Neural progenitor cell (in vitro differentiated cells): Measurements from ENCODE around the gene NOS3. TPM values are rescaled to one million over a fixed set of nuclear protein-coding genes. Genes with fewer than 3 reads are reported as not detected.

Source experiments
- DNase-seq: peaks from one replicate; pipeline ENCODE4 v3.0.0-alpha.2; 2016; ENCODE audit warnings: low spot score
- H2AFZ ChIP-seq: fragments of 200-600 bp; sonication (generic); replicated peaks from 2 replicates; pipeline ENCODE4 v1.6.1; 2016; ENCODE audit warnings: antibody characterized with exemption
- H3F3A ChIP-seq: fragments of 200-600 bp; sonication (generic); 2 replicates; pipeline ENCODE4 v1.6.1; 2016; ENCODE audit warnings: antibody characterized with exemption, low read depth
- H3K27ac ChIP-seq: fragments of 200-600 bp; sonication (generic); 2 replicates; pipeline ENCODE4 v1.5.1; 2016; ENCODE audit warnings: mild to moderate bottlenecking
- H3K27me3 ChIP-seq: fragments of 200-600 bp; sonication (generic); 2 replicates; pipeline ENCODE4 v1.6.1; 2016; ENCODE audit warnings: mild to moderate bottlenecking, moderate library complexity
- H3K36me3 ChIP-seq: fragments of 200-600 bp; sonication (generic); 2 replicates; pipeline ENCODE4 v1.5.1; 2016
- H3K4me1 ChIP-seq: fragments of 200-600 bp; sonication (generic); 2 replicates; pipeline ENCODE4 v1.6.1; 2016; ENCODE audit warnings: mixed run types
- H3K4me2 ChIP-seq: fragments of 200-600 bp; sonication (generic); 2 replicates; pipeline ENCODE4 v1.6.1; 2016
- H3K4me3 ChIP-seq: fragments of 200-600 bp; sonication (generic); 2 replicates; pipeline ENCODE4 v1.5.1; 2016
- H3K79me2 ChIP-seq: fragments of 200-600 bp; sonication (generic); 2 replicates; pipeline ENCODE4 v1.6.1; 2016; ENCODE audit warnings: low read depth
- H3K9ac ChIP-seq: fragments of 200-600 bp; sonication (generic); 2 replicates; pipeline ENCODE4 v1.6.1; 2016
- H3K9me3 ChIP-seq: fragments of 200-600 bp; sonication (generic); 2 replicates; pipeline ENCODE4 v1.5.1; 2016; ENCODE audit warnings: low read depth
- H4K20me1 ChIP-seq: fragments of 200-600 bp; sonication (generic); 2 replicates; pipeline ENCODE4 v1.6.1; 2016; ENCODE audit warnings: low read depth
- H3K27ac Mint-ChIP-seq: 3 replicates; pipeline ENCODE4 v1.8.0; 2021; ENCODE audit warnings: mixed read lengths
- H3K27me3 Mint-ChIP-seq: 2 replicates; pipeline ENCODE4 v1.8.0; 2022; ENCODE audit warnings: low read depth, mild to moderate bottlenecking, inconsistent platforms, moderate library complexity, mixed read lengths; ENCODE audit not compliant: insufficient read depth
- H3K36me3 Mint-ChIP-seq: 3 replicates; pipeline ENCODE4 v1.8.0; 2021; ENCODE audit warnings: mixed read lengths
- H3K4me1 Mint-ChIP-seq: 3 replicates; pipeline ENCODE4 v1.8.0; 2021; ENCODE audit warnings: mixed read lengths
- H3K4me3 Mint-ChIP-seq: 3 replicates; pipeline ENCODE4 v1.8.0; 2021; ENCODE audit warnings: mild to moderate bottlenecking, moderate library complexity, mixed read lengths
- H3K9me3 Mint-ChIP-seq: 3 replicates; pipeline ENCODE4 v1.8.0; 2020; ENCODE audit warnings: mixed read lengths
- EZH2 ChIP-seq: fragments of 200-600 bp; sonication (generic); IDR thresholded peaks from 2 replicates; pipeline ENCODE4 v1.6.1; 2017; ENCODE audit warnings: antibody characterized with exemption, mild to moderate bottlenecking, moderate library complexity
- EZH2phosphoT487 ChIP-seq: fragments of 200-600 bp; sonication (generic); IDR thresholded peaks from 2 replicates; pipeline ENCODE4 v1.6.1; 2017; ENCODE audit warnings: antibody characterized with exemption
- total RNA-seq: library from RNA; depleted of rRNA; stranded (reverse); fragments of >200 nt; gene quantifications from 2 replicates; pipeline ENCODE4 v1.2.3, GENCODE V29; 2015; ENCODE audit warnings: low replicate concordance
- TF ChIP-seq, protein P1 (sequence below): fragments of 200-600 bp; sonication (generic); IDR thresholded peaks from 2 replicates; pipeline ENCODE4 v1.5.1; 2017; ENCODE audit warnings: antibody characterized with exemption, mild to moderate bottlenecking

NOS3 gene
- total RNA-seq, 1 donor from 2014 or later = 1.3 TPM

GRCh38 chr7:150973571-150974451 lies 17.0 kb upstream of the NOS3 start:
- no peak for DNase-seq
- Histone ChIP-seq H3K36me3 (no peaks in the 10 kb centered on the region), H3K9me3 (no peaks in the 10 kb centered on the region), H3K4me1 (peaks cover 64% of the 10 kb centered on the region), H3K9ac (no peak overlapping the region), H2AFZ (no peak overlapping the region), H3F3A (peaks cover 26% of the 10 kb centered on the region), H3K4me2 (peak overlapping the region; percentile 94), H3K27ac (no peak overlapping the region), H3K27me3 (peaks cover 47% of the 10 kb centered on the region), H3K79me2 (no peaks in the 10 kb centered on the region), H3K4me3 (peak overlapping the region; percentile 71), H4K20me1 (peaks cover 20% of the 10 kb centered on the region)
- Mint-ChIP-seq H3K27ac (no peak overlapping the region), H3K4me1 (peaks cover 54% of the 10 kb centered on the region), H3K4me3 (peak overlapping the region; percentile 77), H3K27me3 (peaks cover 19% of the 10 kb centered on the region), H3K36me3 (peaks cover 2% of the 10 kb centered on the region), H3K9me3 (no peaks in the 10 kb centered on the region)
- TF ChIP-seq, protein P1, sequence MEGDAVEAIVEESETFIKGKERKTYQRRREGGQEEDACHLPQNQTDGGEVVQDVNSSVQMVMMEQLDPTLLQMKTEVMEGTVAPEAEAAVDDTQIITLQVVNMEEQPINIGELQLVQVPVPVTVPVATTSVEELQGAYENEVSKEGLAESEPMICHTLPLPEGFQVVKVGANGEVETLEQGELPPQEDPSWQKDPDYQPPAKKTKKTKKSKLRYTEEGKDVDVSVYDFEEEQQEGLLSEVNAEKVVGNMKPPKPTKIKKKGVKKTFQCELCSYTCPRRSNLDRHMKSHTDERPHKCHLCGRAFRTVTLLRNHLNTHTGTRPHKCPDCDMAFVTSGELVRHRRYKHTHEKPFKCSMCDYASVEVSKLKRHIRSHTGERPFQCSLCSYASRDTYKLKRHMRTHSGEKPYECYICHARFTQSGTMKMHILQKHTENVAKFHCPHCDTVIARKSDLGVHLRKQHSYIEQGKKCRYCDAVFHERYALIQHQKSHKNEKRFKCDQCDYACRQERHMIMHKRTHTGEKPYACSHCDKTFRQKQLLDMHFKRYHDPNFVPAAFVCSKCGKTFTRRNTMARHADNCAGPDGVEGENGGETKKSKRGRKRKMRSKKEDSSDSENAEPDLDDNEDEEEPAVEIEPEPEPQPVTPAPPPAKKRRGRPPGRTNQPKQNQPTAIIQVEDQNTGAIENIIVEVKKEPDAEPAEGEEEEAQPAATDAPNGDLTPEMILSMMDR = no peak
- no peak for TF ChIP-seq EZH2phosphoT487
- TF ChIP-seq EZH2 = no peak

DNA sequence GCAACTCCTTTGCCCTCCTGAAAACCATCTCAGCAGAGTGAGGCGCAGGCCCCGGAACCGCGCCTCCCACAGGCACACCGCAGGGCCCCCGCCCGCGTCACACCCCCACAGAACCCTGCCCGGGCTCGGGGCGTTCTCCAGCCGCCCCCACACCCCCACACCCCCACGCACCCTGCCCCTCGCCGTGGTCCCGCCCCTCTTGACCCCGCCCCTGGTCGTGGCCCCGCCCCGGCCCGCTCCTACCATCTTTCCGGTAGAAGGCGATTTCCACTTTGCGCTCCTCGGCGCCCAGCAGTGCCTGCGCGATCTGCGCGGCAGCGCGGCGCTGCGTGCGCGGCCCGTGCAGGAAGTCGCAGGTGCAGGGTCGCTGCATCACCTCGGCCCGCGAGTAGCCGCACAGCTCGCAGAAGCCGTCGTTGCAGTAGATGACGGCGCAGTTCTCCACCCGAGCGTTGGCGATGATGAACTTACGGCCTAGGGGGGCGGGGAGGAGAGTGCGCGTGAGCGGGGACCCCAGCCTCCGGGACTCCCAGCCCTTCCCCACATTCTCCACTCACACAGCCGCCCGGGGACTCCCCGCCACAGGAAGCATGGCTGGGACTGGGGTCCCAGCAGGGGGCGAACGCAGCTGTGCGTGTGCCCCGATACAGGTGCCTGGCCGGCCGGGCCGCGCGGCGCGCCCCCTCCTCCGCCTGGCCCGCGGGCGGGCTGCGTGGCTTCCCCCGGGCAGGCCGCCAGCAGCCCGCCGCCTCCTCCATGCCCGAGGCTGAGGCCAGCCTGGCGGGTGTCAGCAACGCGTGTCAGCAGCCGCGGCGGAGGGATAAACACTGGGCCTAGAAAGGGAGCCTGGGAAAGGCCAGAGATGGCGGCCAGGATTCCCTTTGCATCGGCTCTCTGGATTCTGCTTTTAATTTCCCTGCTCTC lies 16.1 kb upstream of the NOS3 start:
- Histone ChIP-seq H3K4me2 (peak overlapping the region; percentile 94), H3K4me1 (peaks cover 62% of the 10 kb centered on the region), H3K27ac (no peak overlapping the region), H3K79me2 (no peaks in the 10 kb centered on the region), H3F3A (peaks cover 35% of the 10 kb centered on the region), H3K9me3 (no peaks in the 10 kb centered on the region), H3K36me3 (no peaks in the 10 kb centered on the region), H2AFZ (peak overlapping the region; percentile 97), H3K27me3 (peaks cover 47% of the 10 kb centered on the region), H4K20me1 (peaks cover 20% of the 10 kb centered on the region), H3K4me3 (peak overlapping the region; percentile 71), H3K9ac (no peak overlapping the region)
- TF ChIP-seq, protein P1 = peak; percentile 47
- TF ChIP-seq EZH2phosphoT487 (no peak), EZH2 (no peak)
- peaks cover 54% of the 10 kb centered on the region for H3K4me1 Mint-ChIP-seq
- peak overlapping the region; percentile 85 for H3K4me3 Mint-ChIP-seq
- H3K9me3 Mint-ChIP-seq = no peaks in the 10 kb centered on the region
- peaks cover 20% of the 10 kb centered on the region for H3K27me3 Mint-ChIP-seq
- H3K27ac Mint-ChIP-seq = no peak overlapping the region
- H3K36me3 Mint-ChIP-seq = peaks cover 2% of the 10 kb centered on the region
- peak; percentile 71 for DNase-seq

- Histone ChIP-seq H3K27ac (no peak overlapping the region), H3K4me3 (peak overlapping the region; percentile 71), H3K27me3 (peaks cover 47% of the 10 kb centered on the region), H3F3A (peaks cover 43% of the 10 kb centered on the region), H4K20me1 (peaks cover 20% of the 10 kb centered on the region), H2AFZ (no peak overlapping the region), H3K9ac (no peak overlapping the region), H3K4me1 (peaks cover 61% of the 10 kb centered on the region), H3K79me2 (no peaks in the 10 kb centered on the region), H3K4me2 (peak overlapping the region; percentile 94), H3K36me3 (no peaks in the 10 kb centered on the region), H3K9me3 (no peaks in the 10 kb centered on the region)
- Mint-ChIP-seq H3K27ac (no peak overlapping the region), H3K27me3 (peaks cover 20% of the 10 kb centered on the region), H3K9me3 (no peaks in the 10 kb centered on the region), H3K4me1 (peaks cover 51% of the 10 kb centered on the region), H3K4me3 (peak overlapping the region; percentile 81), H3K36me3 (peaks cover 2% of the 10 kb centered on the region)
- DNase-seq = no peak
- no peak for TF ChIP-seq EZH2phosphoT487
- TF ChIP-seq, protein P1 = no peak
- TF ChIP-seq EZH2 = no peak
Observed at GRCh38 chr7:150975536-150976319, 15.1 kb upstream of the NOS3 start.
